A549 (cell line): ENCODE results near the gene SPAG9. TPM values are rescaled to one million over a fixed set of nuclear protein-coding genes. Genes with fewer than 3 reads are reported as not detected.
A peak's percentile ranks its signal among the peaks of the same experiment; 100 is the strongest.

Experiments
- ATAC-seq, 2 experiments: fragments of 200-7000 bp in 1 of 2; fragments of >200 bp in 1 of 2; cut with Nextera tagmentation in 1 of 2; cut with Tn5 transposase in 1 of 2; 3 replicates each; pipeline versions ENCODE4 v1.8.0 to v1.9.1; 2018 to 2020; ENCODE audit warnings: mild to moderate bottlenecking in 1 of 2, moderate library complexity in 1 of 2
- CTCF ChIA-PET: fragments of 300-600 bp; sonication (Branson Sonifier 250); formaldehyde crosslinking; extraction: SDS; loops from one replicate; lab custom pipeline; 2021; ENCODE audit warnings: antibody characterized with exemption, inconsistent platforms; lab: Yijun Ruan, JAX
- POLR2A ChIA-PET: fragments of 350-600 bp; formaldehyde crosslinking; extraction: SDS; loops from one replicate; lab custom pipeline; 2021; ENCODE audit warnings: antibody characterized with exemption, inconsistent platforms; lab: Yijun Ruan, JAX
- DNase-seq, 2 experiments: peaks; one replicate each; pipeline versions ENCODE4 v3.0.0 to v3.0.0-alpha.2; 2011 to 2016; ENCODE audit warnings: low read depth in 1 of 2, low spot score in 1 of 2
- FAIRE-seq: peaks from 2 replicates; lab custom pipeline; 2011; peaks lifted over from hg19 to GRCh38; lab: Jason Lieb, UNC
- H3K27ac ChIP-seq, 2 experiments: fragments of >200 bp; sonication (Bioruptor Twin); formaldehyde crosslinking; 3 replicates each; pipeline ENCODE4 v1.5.1; 2016 to 2017
- H3K4me1 ChIP-seq: fragments of >200 bp; sonication (Bioruptor Twin); formaldehyde crosslinking; 3 replicates; pipeline ENCODE4 v1.6.1; 2016
- H3K4me2 ChIP-seq: fragments of >200 bp; sonication (Bioruptor Twin); formaldehyde crosslinking; 3 replicates; pipeline ENCODE4 v1.6.1; 2016
- H3K4me3 ChIP-seq: fragments of >200 bp; sonication (Bioruptor Twin); formaldehyde crosslinking; 3 replicates; pipeline ENCODE4 v1.5.1; 2016
- H3K9me3 ChIP-seq: fragments of >200 bp; sonication (Bioruptor Twin); formaldehyde crosslinking; 3 replicates; pipeline ENCODE4 v1.6.1; 2016
- BHLHE40 ChIP-seq: IDR thresholded peaks from 2 replicates; pipeline ENCODE4 v1.6.1; 2012; ENCODE audit warnings: low read depth, low read length, inconsistent platforms
- CHD2 ChIP-seq: fragments of 150-350 bp; IDR thresholded peaks from 2 replicates; pipeline ENCODE4 v1.6.1; 2014; ENCODE audit warnings: low read length; ENCODE audit not compliant: partially characterized antibody
- EHF ChIP-seq: fragments of 250-450 bp; sonication (Bioruptor Pico); IDR thresholded peaks from 2 replicates; pipeline ENCODE4 v1.5.0; 2020; ENCODE audit warnings: mild to moderate bottlenecking
- ELK1 ChIP-seq: fragments of 150-350 bp; IDR thresholded peaks from 2 replicates; pipeline ENCODE4 v1.6.1; 2014; ENCODE audit warnings: low read depth, mild to moderate bottlenecking, low read length
- ESRRA ChIP-seq: fragments of 150-350 bp; IDR thresholded peaks from 2 replicates; pipeline ENCODE4 v1.6.1; 2014; ENCODE audit warnings: mild to moderate bottlenecking, low read length, borderline replicate concordance
- FOSL2 ChIP-seq, 2 experiments: fragments of 450-650 bp in 1 of 2; fragments of >200 bp in 1 of 2; sonication (Bioruptor Twin) in 1 of 2; formaldehyde crosslinking; IDR thresholded peaks; 2 replicates each; pipeline versions ENCODE4 v1.5.0 to v1.6.1; 2016 to 2020; ENCODE audit warnings: mild to moderate bottlenecking in 1 of 2, moderate library complexity in 1 of 2
- HEYL ChIP-seq: fragments of 250-450 bp; sonication (Bioruptor Pico); IDR thresholded peaks from 2 replicates; pipeline ENCODE4 v1.8.0; 2021; ENCODE audit warnings: mild to moderate bottlenecking, moderate library complexity
- JUN ChIP-seq, 2 experiments: fragments of >200 bp; sonication (Bioruptor Twin); formaldehyde crosslinking; IDR thresholded peaks; 2 replicates in 1 of 2; 3 replicates in 1 of 2; pipeline ENCODE4 v1.6.1; 2016 to 2017
- KDM1A ChIP-seq: fragments of 200-600 bp; sonication (generic); IDR thresholded peaks from 2 replicates; pipeline ENCODE4 v1.6.1; 2016; ENCODE audit warnings: low read depth, mild to moderate bottlenecking
- MAZ ChIP-seq: fragments of 150-350 bp; IDR thresholded peaks from 2 replicates; pipeline ENCODE4 v1.6.1; 2014; ENCODE audit warnings: antibody characterized with exemption, low read depth, low read length, borderline replicate concordance
- MYC ChIP-seq: IDR thresholded peaks from 2 replicates; pipeline ENCODE4 v1.6.1; 2012; ENCODE audit warnings: mild to moderate bottlenecking, inconsistent platforms, low read length, improper control_type of control experiment, borderline replicate concordance
- NR3C1 ChIP-seq: fragments of >200 bp; sonication (Bioruptor Twin); formaldehyde crosslinking; IDR thresholded peaks from 3 replicates; pipeline ENCODE4 v1.6.1; 2017
- POLR2A ChIP-seq: IDR thresholded peaks from 2 replicates; pipeline ENCODE4 v1.6.1; 2012; ENCODE audit warnings: mild to moderate bottlenecking, low read length
- POLR2AphosphoS2 ChIP-seq: conservative IDR thresholded peaks from 2 replicates; pipeline ENCODE4 v1.6.1; 2012; ENCODE audit warnings: low read length, improper control_type of control experiment, inconsistent platforms
- RARB ChIP-seq: fragments of 250-450 bp; sonication (Bioruptor Pico); IDR thresholded peaks from 2 replicates; pipeline ENCODE4 v1.8.0; 2021; ENCODE audit warnings: mild to moderate bottlenecking, moderate library complexity
- RCOR1 ChIP-seq: fragments of 150-350 bp; IDR thresholded peaks from 2 replicates; pipeline ENCODE4 v1.6.1; 2014; ENCODE audit warnings: antibody characterized with exemption, low read length, low read depth
- SMC3 ChIP-seq: fragments of >200 bp; sonication (Bioruptor Twin); formaldehyde crosslinking; IDR thresholded peaks from 3 replicates; pipeline ENCODE4 v1.6.1; 2018; ENCODE audit warnings: inconsistent platforms
- TFCP2L1 ChIP-seq: fragments of 250-450 bp; sonication (Bioruptor Pico); IDR thresholded peaks from 2 replicates; pipeline ENCODE4 v1.5.0; 2021; ENCODE audit warnings: mild to moderate bottlenecking
- TP53 ChIP-seq: fragments of 250-450 bp; sonication (Bioruptor Pico); IDR thresholded peaks from 2 replicates; pipeline ENCODE4 v1.5.0; 2021; ENCODE audit warnings: mild to moderate bottlenecking, moderate library complexity
- ZC3H11A ChIP-seq: fragments of 450-650 bp; IDR thresholded peaks from 2 replicates; pipeline ENCODE4 v1.6.1; 2014; ENCODE audit warnings: antibody characterized with exemption, mild to moderate bottlenecking
- ZFP36 ChIP-seq: fragments of 450-650 bp; IDR thresholded peaks from 2 replicates; pipeline ENCODE4 v1.6.1; 2014; ENCODE audit warnings: borderline replicate concordance; ENCODE audit not compliant: partially characterized antibody
- ZNF302 ChIP-seq: fragments of 250-450 bp; sonication (Bioruptor Pico); IDR thresholded peaks from 2 replicates; pipeline ENCODE4 v1.9.0; 2021; ENCODE audit warnings: inconsistent platforms, mild to moderate bottlenecking, moderate library complexity
- ZSCAN20 ChIP-seq: fragments of 250-450 bp; sonication (Bioruptor Pico); IDR thresholded peaks from 2 replicates; pipeline ENCODE4 v1.8.0; 2022; ENCODE audit warnings: mild to moderate bottlenecking, moderate library complexity
- WGBS: methylation state at CpG from one replicate; pipeline ENCODE4 v1.1.6; 2017; ENCODE audit errors: missing lambda C conversion rate; 5-methylcytosine and 5-hydroxymethylcytosine counted together
- polyA plus RNA-seq, 4 experiments: library from polyadenylated mRNA; depleted of rRNA in 3 of 4; stranded (reverse); fragments of >200 nt; fragmentation: RNase III in 1 of 4; extraction: RNeasy Plus Mini Kit Qiagen cat#74134 plus additional on column Dnase treatment in 1 of 4; gene quantifications; 2 replicates in 3 of 4; 3 replicates in 1 of 4; pipeline ENCODE4 v1.2.3, GENCODE V29; 2011 to 2017
- TF ChIP-seq, protein P1 (sequence below): fragments of 450-650 bp; IDR thresholded peaks from 2 replicates; pipeline ENCODE4 v1.6.1; 2014; ENCODE audit warnings: antibody characterized with exemption
- TF ChIP-seq, protein P2 (sequence below): IDR thresholded peaks from 2 replicates; pipeline ENCODE4 v1.6.1; 2012; ENCODE audit warnings: low read depth, borderline replicate concordance

SPAG9 gene
- polyA plus RNA-seq, 2 of the 4 experiments (the other 2 are of a cell fraction): 69.0 to 71.1 TPM

DNA sequence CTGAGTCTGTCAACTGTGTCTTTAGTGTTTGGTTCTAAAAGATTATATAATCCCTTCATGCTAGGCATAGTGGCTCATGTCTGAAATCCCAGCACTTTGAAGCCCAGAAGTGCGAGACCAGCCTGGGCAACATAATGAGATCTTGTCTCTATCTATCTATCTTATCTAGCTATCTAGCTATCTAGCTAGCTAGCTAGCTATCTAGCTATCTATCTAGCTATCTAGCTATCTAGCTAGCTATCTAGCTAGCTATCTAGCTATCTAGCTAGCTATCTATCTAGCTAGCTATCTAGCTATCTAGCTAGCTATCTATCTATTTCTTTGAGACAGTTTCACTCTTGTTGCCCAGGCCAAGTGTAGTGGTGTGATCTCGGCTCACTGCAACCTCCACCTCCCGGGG, 43.8 kb downstream of the SPAG9 start:
- POLR2A ChIA-PET: interaction anchor here (0.6 to 0.7 kb wide), 2 partner anchors 9 kb away, joined by 3 to 4 read pairs; no protein-coding TSS in a partner anchor
- TF ChIP-seq ZC3H11A (no peak), KDM1A (no peak), POLR2A (no peak), BHLHE40 (no peak), HEYL (CRISPR knock-in tag) (no peak), MAZ (no peak), TP53 (CRISPR knock-in tag) (no peak), ZSCAN20 (CRISPR knock-in tag) (no peak), SMC3 (no peak), FOSL2 (IDR thresholded peaks at IDR 0.05) (no peak), FOSL2 (CRISPR knock-in tag; IDR thresholded peaks at IDR 0.05) (no peak), RARB (CRISPR knock-in tag) (no peak), TFCP2L1 (CRISPR knock-in tag) (no peak), ZNF302 (CRISPR knock-in tag) (no peak), CHD2 (no peak), POLR2AphosphoS2 (no peak), RCOR1 (no peak), MYC (no peak)
- TF ChIP-seq, protein P1, sequence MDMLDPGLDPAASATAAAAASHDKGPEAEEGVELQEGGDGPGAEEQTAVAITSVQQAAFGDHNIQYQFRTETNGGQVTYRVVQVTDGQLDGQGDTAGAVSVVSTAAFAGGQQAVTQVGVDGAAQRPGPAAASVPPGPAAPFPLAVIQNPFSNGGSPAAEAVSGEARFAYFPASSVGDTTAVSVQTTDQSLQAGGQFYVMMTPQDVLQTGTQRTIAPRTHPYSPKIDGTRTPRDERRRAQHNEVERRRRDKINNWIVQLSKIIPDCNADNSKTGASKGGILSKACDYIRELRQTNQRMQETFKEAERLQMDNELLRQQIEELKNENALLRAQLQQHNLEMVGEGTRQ: no peak
- TF ChIP-seq, protein P2, sequence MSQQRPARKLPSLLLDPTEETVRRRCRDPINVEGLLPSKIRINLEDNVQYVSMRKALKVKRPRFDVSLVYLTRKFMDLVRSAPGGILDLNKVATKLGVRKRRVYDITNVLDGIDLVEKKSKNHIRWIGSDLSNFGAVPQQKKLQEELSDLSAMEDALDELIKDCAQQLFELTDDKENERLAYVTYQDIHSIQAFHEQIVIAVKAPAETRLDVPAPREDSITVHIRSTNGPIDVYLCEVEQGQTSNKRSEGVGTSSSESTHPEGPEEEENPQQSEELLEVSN: no peak
- over 99% methylated on average over 3 of the region's 3 CpGs for WGBS
- Histone ChIP-seq H3K4me3 (no peak overlapping the region), H3K27ac (no peak overlapping the region), H3K4me2 (no peak overlapping the region), H3K9me3 (no peaks in the 10 kb centered on the region), H3K4me1 (peaks cover 8% of the 10 kb centered on the region)
- DNase-seq (no peak), FAIRE-seq (no peak), ATAC-seq (no peak)
- CTCF ChIA-PET: interaction anchor here (0.6 to 2.5 kb wide), 4 partner anchors 9 to 22 kb away, joined by 3 to 11 read pairs (median 4); no protein-coding TSS in a partner anchor

GRCh38 chr17:51071556-51071955, 49.1 kb downstream of the SPAG9 start:
- Histone ChIP-seq H3K4me2 (no peak overlapping the region), H3K9me3 (no peaks in the 10 kb centered on the region), H3K4me3 (no peak overlapping the region), H3K27ac (no peak overlapping the region), H3K4me1 (peaks cover 9% of the 10 kb centered on the region)
- TF ChIP-seq ZFP36 (no peak), ELK1 (no peak), MAZ (no peak), ESRRA (no peak), JUN (IDR thresholded peaks at IDR 0.05) (no peak), EHF (no peak), NR3C1 (no peak)
- POLR2A ChIA-PET: no interaction called here
- CTCF ChIA-PET: no interaction called here
- DNase-seq (no peak), FAIRE-seq (no peak), ATAC-seq (no peak)

GRCh38 chr17:51065466-51065865, 55.2 kb downstream of the SPAG9 start:
- H3K27ac ChIP-seq: no peak overlapping the region
- no peak for FAIRE-seq

More at GRCh38 chr17:51065466-51065865, 55.2 kb downstream of the SPAG9 start:
- Histone ChIP-seq H3K4me2 (no peak overlapping the region), H3K4me1 (peaks cover 10% of the 10 kb centered on the region), H3K9me3 (no peaks in the 10 kb centered on the region), H3K4me3 (no peak overlapping the region)
- ATAC-seq (peak in 1 of 2 experiments; percentile 28; a peak in 1 of 6 replicates), DNase-seq (no peak)
- POLR2A ChIA-PET: no interaction called here
- 96% methylated on average over 1 of the region's 1 CpG for WGBS
- CTCF ChIA-PET: interaction anchor here (0.9 to 4.3 kb wide), 5 partner anchors 8 to 248 kb away, joined by 3 to 24 read pairs (median 4); partner anchors contain the start of gene NME1
- TF ChIP-seq ESRRA: no peak
- TF ChIP-seq, all 56 proteins: peak for 0
